GM19463 (cell line): ENCODE data around the gene OR8H3.
"Not testable (repeated sequence)": the region's sequence is repeated elsewhere in the genome, so short reads cannot be mapped to it uniquely, and the experiment has no call there.

Experiments used
- ATAC-seq: cut with Tn5 transposase; IDR thresholded peaks from one replicate; pipeline ENCODE4 v1.9.1; 2021; ENCODE audit warnings: mild to moderate bottlenecking, moderate library complexity; ENCODE audit not compliant: unreplicated experiment

Gene OR8H3, protein sequence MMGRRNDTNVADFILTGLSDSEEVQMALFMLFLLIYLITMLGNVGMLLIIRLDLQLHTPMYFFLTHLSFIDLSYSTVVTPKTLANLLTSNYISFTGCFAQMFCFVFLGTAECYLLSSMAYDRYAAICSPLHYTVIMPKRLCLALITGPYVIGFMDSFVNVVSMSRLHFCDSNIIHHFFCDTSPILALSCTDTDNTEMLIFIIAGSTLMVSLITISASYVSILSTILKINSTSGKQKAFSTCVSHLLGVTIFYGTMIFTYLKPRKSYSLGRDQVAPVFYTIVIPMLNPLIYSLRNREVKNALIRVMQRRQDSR

GRCh38 chr11:56122073-56122472 is at the start of gene OR8H3:
Gene OR8H3, plus strand, starts transcription at chr11:56122373. Its CDS starts 0 bp downstream, at chr11:56122373.
- ATAC-seq, result no peak

DNA sequence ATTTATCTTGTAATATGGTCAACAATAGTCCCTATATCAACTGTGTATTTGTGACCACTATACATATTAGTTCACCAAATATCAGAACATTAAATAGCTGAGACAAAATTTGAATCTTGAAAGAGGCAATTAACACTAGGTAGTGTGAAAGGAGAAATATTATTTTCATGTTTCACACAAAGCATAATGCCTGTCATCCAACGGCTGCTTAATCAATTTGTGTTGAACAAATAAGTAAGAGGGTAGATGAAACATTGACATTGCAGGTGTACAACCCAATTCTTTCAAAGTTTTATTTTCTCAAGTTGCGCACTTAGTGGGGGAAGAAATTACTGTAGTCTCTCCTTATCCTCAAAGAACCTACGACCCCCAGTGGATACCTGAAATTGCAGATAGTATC is 32.5 kb upstream of the OR8H3 start:
- no peak for ATAC-seq

GRCh38 chr11:56093008-56093407 is 29.2 kb upstream of the OR8H3 start, which contains the start of gene OR8I2:
Gene OR8I2, plus strand, starts transcription at chr11:56093308. Its CDS starts 0 bp downstream, at chr11:56093308.
- no peak for ATAC-seq

DNA sequence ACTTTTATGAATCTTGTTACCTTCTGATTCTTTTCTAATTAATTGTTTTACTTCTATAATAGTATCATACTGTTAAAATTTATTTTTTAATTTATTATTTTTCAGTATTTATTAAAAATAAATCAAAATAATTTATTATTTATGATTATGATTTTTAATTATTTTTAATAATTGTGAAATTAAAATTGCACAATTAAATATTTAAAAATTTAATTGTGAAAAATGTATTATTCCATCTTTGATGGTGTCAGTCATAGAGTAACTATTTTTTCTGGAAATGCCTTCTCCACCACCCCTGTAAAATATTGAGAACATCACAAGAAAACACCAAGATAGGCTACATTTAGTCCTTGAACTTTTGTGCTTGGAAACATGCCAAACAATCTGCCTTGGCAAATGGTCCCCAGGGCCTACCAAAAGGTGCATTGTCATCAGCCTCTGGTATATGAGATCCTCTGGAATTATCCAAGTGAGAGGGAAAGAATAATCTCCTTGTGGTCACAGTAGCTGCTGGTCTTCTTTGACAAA is 18.9 kb upstream of the OR8H3 start, which contains the start of gene OR8H2:
Gene OR8H2, plus strand, starts transcription at position 478 of the 528 bp plus-strand sequence. CDS start 1,356 bp downstream, outside the sequence.
- no peak for ATAC-seq

- ATAC-seq, result no peak
These were observed 18.0 kb downstream of the OR8H3 start, which contains the start of gene OR8J3 for GRCh38 chr11:56140151-56140661. Gene OR8J3, minus strand, starts transcription at chr11:56140201. Its CDS starts 2,483 bp downstream, at chr11:56137718.

GRCh38 chr11:56143681-56144080 is 21.5 kb downstream of the OR8H3 start:
- ATAC-seq, result not testable (repeated sequence)

- ATAC-seq, result no peak
These were observed 29.2 kb downstream of the OR8H3 start for GRCh38 chr11:56151376-56151775.

DNA sequence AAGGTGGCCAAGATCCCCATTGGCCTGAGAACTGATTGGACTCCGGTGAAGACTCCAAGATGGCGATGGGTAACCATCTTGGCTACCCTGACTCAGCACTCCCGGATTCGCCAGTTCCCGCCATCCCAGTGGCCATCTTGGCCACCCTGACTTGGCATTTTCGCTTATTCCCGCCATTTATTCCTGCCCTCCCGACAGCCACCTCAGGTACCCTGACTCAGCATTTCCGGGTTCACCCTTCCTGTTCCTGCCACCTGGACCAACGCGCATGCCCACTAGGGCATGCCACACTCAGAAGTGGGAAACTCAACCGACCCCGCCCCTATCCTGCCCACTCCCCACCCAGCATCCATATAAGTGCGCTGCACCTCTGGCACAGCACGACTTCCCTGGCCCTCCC is 30.2 kb downstream of the OR8H3 start:
- ATAC-seq, result no peak

DNA sequence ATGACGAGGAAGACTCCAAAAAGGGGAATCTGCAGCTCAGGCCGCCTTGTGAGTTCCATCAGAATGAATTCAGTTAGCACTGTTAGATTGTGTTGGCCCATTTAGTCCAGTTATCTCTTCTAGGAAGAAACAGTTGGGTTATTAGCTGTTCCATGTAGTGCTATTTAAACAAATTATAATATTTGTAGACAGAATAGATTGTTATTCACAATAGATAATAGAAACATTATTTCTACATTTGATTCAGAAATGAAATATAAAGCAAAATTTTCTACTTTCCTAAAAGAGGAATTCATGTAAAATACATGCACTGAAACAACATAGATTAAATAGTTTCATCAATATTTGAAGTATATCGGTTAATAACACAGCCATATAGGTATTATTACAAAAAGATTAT is 38.0 kb downstream of the OR8H3 start, which contains the start of gene OR8K5:
Gene OR8K5, minus strand, starts transcription at position 101 of the 400 bp plus-strand sequence. Its CDS starts 0 bp downstream, at position 101.
- no peak for ATAC-seq

DNA sequence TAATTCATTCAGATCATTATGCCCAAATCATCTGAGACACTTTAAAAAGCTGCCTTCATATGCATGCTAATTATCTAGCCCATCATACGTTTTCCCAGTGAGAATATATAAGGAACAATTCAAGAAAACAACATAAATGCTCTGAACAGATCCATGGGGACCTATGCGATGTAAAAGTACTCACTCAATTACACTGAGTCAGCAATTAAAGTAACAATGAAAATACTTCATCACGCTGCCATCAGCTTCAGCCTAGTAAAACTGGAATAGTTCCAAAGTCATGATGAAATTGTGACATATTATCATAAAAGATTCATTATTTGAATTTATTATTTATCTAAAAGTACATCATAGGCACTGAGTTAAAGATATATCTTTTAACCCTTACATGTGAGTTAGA is 41.6 kb downstream of the OR8H3 start:
- ATAC-seq, result no peak

DNA sequence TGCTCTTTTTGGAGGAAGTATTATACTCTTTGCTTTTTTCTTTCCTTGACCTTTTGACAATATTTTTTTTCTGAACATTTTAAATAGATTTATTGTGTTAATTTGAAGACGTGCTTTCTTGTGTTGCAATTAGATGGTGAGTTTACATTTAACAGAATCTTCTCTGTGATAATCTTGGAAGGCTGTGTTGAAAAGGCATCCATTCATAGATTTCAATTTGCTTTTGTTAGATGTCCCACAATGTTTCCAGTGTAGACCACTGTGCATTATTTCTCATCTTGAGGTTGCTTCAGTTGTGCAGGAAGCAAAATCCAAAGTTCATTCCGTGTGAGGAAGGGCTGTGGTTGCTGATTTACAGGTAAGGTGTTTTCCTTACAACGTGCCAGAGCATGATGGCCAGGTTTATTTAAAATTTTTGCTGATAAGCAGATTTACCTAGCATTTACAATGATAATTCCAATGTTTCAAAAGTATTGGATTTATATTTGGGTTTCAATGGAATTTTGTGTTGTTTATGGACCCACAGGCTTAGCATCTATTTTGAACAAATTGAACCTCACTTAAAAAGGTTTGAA is 50.2 kb downstream of the OR8H3 start:
- ATAC-seq, result no peak
